Ovary (tissue), 9 donors: ENCODE data around the gene PMEPA1. TPM values are rescaled to one million over a fixed set of nuclear protein-coding genes. Genes with fewer than 3 reads are reported as not detected.

Experiments
- DNase-seq, 5 donors: peaks; one replicate each; pipeline ENCODE4 v3.0.0-alpha.2; 2019 to 2020
- H3K27ac ChIP-seq, 2 donors: fragments of 200-600 bp; one replicate each; pipeline versions ENCODE4 v1.5.1 to v1.8.0; 2019 to 2022
- H3K27me3 ChIP-seq: fragments of 200-600 bp; one replicate; pipeline ENCODE4 v1.8.0; 2022
- H3K36me3 ChIP-seq: fragments of 200-600 bp; sonication (generic); one replicate; pipeline ENCODE4 v1.5.1; 2019
- H3K4me1 ChIP-seq: one replicate; pipeline ENCODE4 v1.8.1; 2013; ENCODE audit warnings: mild to moderate bottlenecking, moderate library complexity; ENCODE audit not compliant: insufficient read depth
- H3K4me3 ChIP-seq: fragments of 200-600 bp; sonication (generic); one replicate; pipeline ENCODE4 v1.5.1; 2017
- H3K9me3 ChIP-seq, 2 donors: fragments of 200-600 bp in 1 of 2; sonication (generic) in 1 of 2; one replicate each; pipeline versions ENCODE4 v1.5.1 to v1.8.1; 2013 to 2019; ENCODE audit warnings: mild to moderate bottlenecking in 1 of 2, moderate library complexity in 1 of 2
- CTCF ChIP-seq, 3 donors: fragments of 450-650 bp in 2 of 3; fragments of 200-600 bp in 1 of 3; IDR thresholded peaks; one replicate each; pipeline versions ENCODE4 v1.5.1 to v1.8.0; 2016 to 2022; ENCODE audit warnings: antibody characterized with exemption in 3 of 3, mild to moderate bottlenecking in 1 of 3
- EP300 ChIP-seq: sonication (generic); formaldehyde crosslinking; IDR thresholded peaks from one replicate; pipeline ENCODE4 v1.6.1; 2017; ENCODE audit warnings: antibody characterized with exemption
- POLR2A ChIP-seq: fragments of 450-650 bp; IDR thresholded peaks from one replicate; pipeline ENCODE4 v1.6.1; 2017; ENCODE audit warnings: antibody characterized with exemption, mild to moderate bottlenecking, moderate library complexity
- WGBS, 3 donors: extraction: QIAGEN DNeasy Blood & Tissue Kit in 1 of 3; methylation state at CpG; one replicate each; pipeline versions ENCODE4 v1.1.5 to v1.1.7; 2013 to 2017; 5-methylcytosine and 5-hydroxymethylcytosine counted together
- intact Hi-C, 4 donors: fragments of 100-400 bp; cut with DNase I; formaldehyde crosslinking; loops; one replicate each; pipeline versions ENCODE4 v1.11.0 to v1.15.1; 2022 to 2023
- polyA plus RNA-seq, 2 donors: library from polyadenylated mRNA; stranded (reverse); fragments of 200-250 nt in 1 of 2; fragments of 350-450 nt in 1 of 2; fragmentation: Illumina TruSeq in 1 of 2; extraction: RNeasy Lipid Tissue Mini Kit (QIAGEN cat#74804) in 1 of 2; gene quantifications; one replicate each; pipeline ENCODE4 v1.2.3, GENCODE V29; 2013 to 2014
- total RNA-seq, 7 donors: library from RNA; depleted of rRNA in 2 of 7; stranded (reverse); fragments of >200 nt in 2 of 7; fragmentation: NEBNext Ultra II Directional in 3 of 7; extraction: Animal tissue kit (Norgen Biotek cat#: 25700) in 3 of 7; gene quantifications; one replicate each; pipeline versions ENCODE4 v1.1.0 to v1.2.4, GENCODE V29; 2016 to 2023
- donor health status: DM: no; HTN: no; CAD: no; lungs with moderate emphysema.
- donor health status: DM: no; HTN: no; CAD: no.
- donor health status: Bipolar disorder and iron deficiency.
- donor health status: DM: yes; HTN: yes; CAD: no.
- donor health status: DM: no; HTN: no; CAD: no.
- donor health status: DM: yes; HTN: yes; CAD: no.

PMEPA1 gene
- total and polyA plus RNA-seq, 9 donors, result 2.7 to 73.4 (median 17.6) TPM

GRCh38 chr20:57749869-57750268, 40.1 kb upstream of the PMEPA1 start:
- Histone ChIP-seq H3K4me3 (no peak overlapping the region), H3K27me3 (no peaks in the 10 kb centered on the region), H3K36me3 (no peaks in the 10 kb centered on the region), H3K9me3 (no peaks in the 10 kb centered on the region), H3K4me1 (peaks cover 9% of the 10 kb centered on the region), H3K27ac (no peak overlapping the region)
- 35 to 56% (median 44%) methylated on average over 7 of the region's 7 CpGs for WGBS, 3 donors
- intact Hi-C loops, result no loop called here
- DNase-seq, result no peak
- TF ChIP-seq EP300 (no peak), CTCF (IDR thresholded peaks at IDR 0.05) (no peak), POLR2A (no peak)

DNA sequence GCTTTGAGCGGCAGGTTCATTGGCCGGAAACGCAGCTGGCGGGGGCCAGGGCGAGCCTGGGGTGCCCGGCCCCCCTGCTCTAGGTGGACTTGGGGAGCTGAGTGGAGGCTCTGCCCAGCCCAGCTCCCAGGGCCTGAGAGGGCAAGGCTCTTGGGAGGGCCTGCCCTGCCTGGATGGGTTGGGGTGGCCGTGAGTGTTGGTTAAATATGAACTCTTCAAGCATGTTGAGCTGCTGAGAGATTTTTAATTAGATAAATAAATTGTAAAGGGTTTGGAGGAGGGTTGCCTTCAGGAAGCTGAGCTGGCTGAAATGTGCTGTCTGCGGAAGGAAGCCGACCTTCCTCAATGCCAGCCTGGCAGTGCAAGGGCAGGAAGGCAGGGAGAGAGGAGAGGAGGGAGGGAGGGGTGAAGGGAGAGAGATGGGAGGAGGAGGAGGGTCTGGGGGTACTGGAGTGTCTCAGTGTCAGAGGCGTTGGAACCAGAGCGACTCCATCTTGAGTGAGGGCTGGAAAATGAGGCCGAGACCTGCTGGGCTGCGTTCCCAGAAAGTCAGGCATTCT, 39.4 kb upstream of the PMEPA1 start:
- no peak for TF ChIP-seq EP300
- TF ChIP-seq POLR2A, result no peak
- TF ChIP-seq CTCF (IDR thresholded peaks at IDR 0.05), result no peak
- 12 to 20% (median 18%) methylated on average over 13 of the region's 13 CpGs for WGBS, 3 donors
- H3K9me3 ChIP-seq, result no peaks in the 10 kb centered on the region
- intact Hi-C loops, result no loop called here
- no peak overlapping the region for H3K27ac ChIP-seq
- DNase-seq, result peak in 1 of 5 donors; percentile 22
- peaks cover 9% of the 10 kb centered on the region for H3K4me1 ChIP-seq
- no peaks in the 10 kb centered on the region for H3K36me3 ChIP-seq
- H3K4me3 ChIP-seq, result peak overlapping the region; percentile 19
- no peaks in the 10 kb centered on the region for H3K27me3 ChIP-seq

DNA sequence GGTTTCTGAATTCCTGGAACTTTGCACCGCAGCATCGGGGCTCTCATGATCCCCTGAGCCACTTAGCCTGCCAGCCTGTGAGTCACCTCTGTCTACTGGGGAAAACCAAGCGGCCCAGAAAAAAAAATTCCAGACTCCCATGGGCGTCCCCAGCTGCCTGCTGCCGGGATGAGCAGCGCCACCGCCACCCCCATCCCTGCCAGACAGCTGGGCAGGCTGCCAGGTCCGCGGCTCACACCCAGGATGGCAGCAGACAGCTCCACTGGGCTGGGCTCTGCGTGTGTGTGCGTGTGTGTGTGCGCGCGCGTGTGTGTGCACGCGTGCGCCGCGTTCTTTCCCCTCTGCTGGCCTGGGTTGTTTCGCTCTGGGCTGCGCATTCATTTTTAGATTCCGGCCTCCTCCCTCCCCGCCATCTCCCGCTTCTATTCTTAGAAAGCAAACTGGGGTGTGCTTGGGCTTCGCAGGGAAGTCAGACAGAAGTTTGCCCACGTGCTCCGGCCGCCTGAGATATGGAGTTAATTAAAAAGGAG, 38.9 kb upstream of the PMEPA1 start:
- peak overlapping the region; percentile 19 for H3K4me3 ChIP-seq
- H3K9me3 ChIP-seq, result no peaks in the 10 kb centered on the region
- H3K27ac ChIP-seq, result peak overlapping the region in 1 of 2 donors; percentile 33
- intact Hi-C loops, result no loop called here
- no peaks in the 10 kb centered on the region for H3K27me3 ChIP-seq
- peaks cover 9% of the 10 kb centered on the region for H3K4me1 ChIP-seq
- peak; percentile 54 to 80 (median 75) for DNase-seq
- TF ChIP-seq POLR2A, result no peak
- TF ChIP-seq EP300, result no peak
- TF ChIP-seq CTCF (IDR thresholded peaks at IDR 0.05), result no peak
- 1 to 2% (median 1%) methylated on average over 29 of the region's 29 CpGs for WGBS, 3 donors
- no peaks in the 10 kb centered on the region for H3K36me3 ChIP-seq

DNA sequence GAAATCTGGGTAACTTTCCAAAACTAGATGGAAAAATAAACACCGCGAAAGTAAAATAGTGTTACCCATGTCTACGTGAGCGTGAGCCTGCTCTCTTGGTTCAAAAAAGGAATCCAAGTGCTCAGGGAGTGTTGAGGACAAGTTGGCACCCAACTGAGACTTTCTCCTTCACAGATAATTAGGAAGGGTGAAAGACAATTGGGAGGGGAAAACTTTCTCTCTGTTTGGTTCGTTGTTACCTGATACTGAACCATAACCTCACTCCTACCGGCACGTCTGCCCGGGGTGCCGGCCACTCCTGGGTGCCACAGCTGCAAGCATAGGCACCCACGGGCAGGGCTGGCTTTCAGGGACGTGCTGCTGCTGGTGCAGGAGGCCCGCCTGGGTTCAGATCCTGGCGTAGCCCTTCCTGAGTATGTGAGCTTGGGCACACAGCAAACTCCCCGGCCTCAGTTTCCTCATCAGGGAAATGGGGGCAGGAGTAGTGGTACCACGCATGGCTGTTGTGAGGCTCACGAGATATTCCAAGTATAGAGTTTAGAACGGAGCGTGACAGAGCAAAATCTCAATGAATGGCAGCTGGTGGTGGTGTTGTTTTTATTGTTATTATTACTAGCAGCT, 38.2 kb upstream of the PMEPA1 start:
- no peak for TF ChIP-seq CTCF (IDR thresholded peaks at IDR 0.05)
- no peak for TF ChIP-seq EP300
- no peaks in the 10 kb centered on the region for H3K27me3 ChIP-seq
- H3K27ac ChIP-seq, result no peak overlapping the region
- H3K36me3 ChIP-seq, result no peaks in the 10 kb centered on the region
- H3K4me1 ChIP-seq, result peaks cover 9% of the 10 kb centered on the region
- WGBS, 3 donors, result 33 to 38% (median 38%) methylated on average over 18 of the region's 18 CpGs
- no peak overlapping the region for H3K4me3 ChIP-seq
- intact Hi-C loops, result no loop called here
- peak in 3 of 5 donors; percentile 30 to 42 (median 31) for DNase-seq
- H3K9me3 ChIP-seq, result no peaks in the 10 kb centered on the region
